H1 (cell line): ENCODE results near the gene SMTNL1. TPM values are rescaled to one million over a fixed set of nuclear protein-coding genes. Genes with fewer than 3 reads are reported as not detected.
A peak's percentile ranks its signal among the peaks of the same experiment; 100 is the strongest.

Source experiments
- ASH2L ChIP-seq: fragments of 200-600, 300-600 bp; sonication (generic); IDR thresholded peaks from one replicate; pipeline ENCODE4 v1.7.1; 2017; ENCODE audit warnings: low read length
- GTF2F1 ChIP-seq: IDR thresholded peaks from 2 replicates; pipeline ENCODE4 v1.6.1; 2012; ENCODE audit warnings: low read depth, low read length, improper control_type of control experiment, borderline replicate concordance
- HDAC6 ChIP-seq: IDR thresholded peaks from one replicate; pipeline ENCODE4 v1.7.1; 2012; ENCODE audit warnings: low read depth, mild to moderate bottlenecking, inconsistent platforms, low read length, moderate library complexity
- JUND ChIP-seq: IDR thresholded peaks from 2 replicates; pipeline ENCODE4 v1.6.1; 2011; ENCODE audit warnings: mild to moderate bottlenecking, improper control_type of control experiment, low read length
- KDM1A ChIP-seq: fragments of 200-600, 300-600 bp; sonication (generic); IDR thresholded peaks from 2 replicates; pipeline ENCODE4 v1.7.1; 2016; ENCODE audit warnings: mild to moderate bottlenecking, low read length, borderline replicate concordance
- POU5F1 ChIP-seq: IDR thresholded peaks from 2 replicates; pipeline ENCODE4 v1.6.1; 2011; ENCODE audit warnings: low read depth, mild to moderate bottlenecking, low read length, moderate library complexity
- SIN3A ChIP-seq, 2 experiments: IDR thresholded peaks in 1 of 2; conservative IDR thresholded peaks in 1 of 2; 2 replicates each; pipeline ENCODE4 v1.6.1; 2011 to 2012; ENCODE audit warnings: low read length in 2 of 2, improper control_type of control experiment in 1 of 2, low read depth in 1 of 2, mild to moderate bottlenecking in 1 of 2
- SUZ12 ChIP-seq: fragments of 200-600 bp; sonication (generic); IDR thresholded peaks from 2 replicates; pipeline ENCODE4 v1.6.1; 2012; ENCODE audit warnings: mild to moderate bottlenecking, inconsistent platforms, low read length, moderate library complexity, mixed read lengths
- ZNF274 ChIP-seq: IDR thresholded peaks from 2 replicates; pipeline ENCODE4 v1.7.0; 2012; ENCODE audit warnings: low read length, borderline replicate concordance; ENCODE audit errors: extremely low read depth
- polyA plus RNA-seq, 7 experiments: library from polyadenylated mRNA; depleted of rRNA in 3 of 7; stranded (reverse) in 5 of 7; unstranded in 2 of 7; fragments of >200 nt in 5 of 7; fragments of 200-250 nt in 2 of 7; gene quantifications; 1 replicate in 5 of 7; 2 replicates in 1 of 7; 4 replicates in 1 of 7; pipeline versions ENCODE4 v1.2.1 to v1.2.3, GENCODE V29; 2011 to 2013; ENCODE audit warnings: missing spikeins in 2 of 7, mixed read lengths in 2 of 7
- total RNA-seq: library from RNA; stranded (reverse); fragmentation: NEBNext Ultra II Directional; extraction: Animal tissue kit (Norgen Biotek cat#: 25700); gene quantifications from 2 replicates; pipeline ENCODE4 v1.2.1, GENCODE V29; 2021
- TF ChIP-seq, protein P1 (sequence below): fragments of 300-600 bp; sonication (generic); IDR thresholded peaks from 2 replicates; pipeline ENCODE4 v1.7.1; 2012; ENCODE audit warnings: low read length, moderate library complexity, mild to moderate bottlenecking, inconsistent platforms; ENCODE audit not compliant: insufficient replicate concordance

SMTNL1 gene
- total and polyA plus RNA-seq, 2 of the 8 experiments (the other 6 are each of a cell fraction or from before 2014, with no cell fraction given): 0.18 TPM; not detected in 1

DNA sequence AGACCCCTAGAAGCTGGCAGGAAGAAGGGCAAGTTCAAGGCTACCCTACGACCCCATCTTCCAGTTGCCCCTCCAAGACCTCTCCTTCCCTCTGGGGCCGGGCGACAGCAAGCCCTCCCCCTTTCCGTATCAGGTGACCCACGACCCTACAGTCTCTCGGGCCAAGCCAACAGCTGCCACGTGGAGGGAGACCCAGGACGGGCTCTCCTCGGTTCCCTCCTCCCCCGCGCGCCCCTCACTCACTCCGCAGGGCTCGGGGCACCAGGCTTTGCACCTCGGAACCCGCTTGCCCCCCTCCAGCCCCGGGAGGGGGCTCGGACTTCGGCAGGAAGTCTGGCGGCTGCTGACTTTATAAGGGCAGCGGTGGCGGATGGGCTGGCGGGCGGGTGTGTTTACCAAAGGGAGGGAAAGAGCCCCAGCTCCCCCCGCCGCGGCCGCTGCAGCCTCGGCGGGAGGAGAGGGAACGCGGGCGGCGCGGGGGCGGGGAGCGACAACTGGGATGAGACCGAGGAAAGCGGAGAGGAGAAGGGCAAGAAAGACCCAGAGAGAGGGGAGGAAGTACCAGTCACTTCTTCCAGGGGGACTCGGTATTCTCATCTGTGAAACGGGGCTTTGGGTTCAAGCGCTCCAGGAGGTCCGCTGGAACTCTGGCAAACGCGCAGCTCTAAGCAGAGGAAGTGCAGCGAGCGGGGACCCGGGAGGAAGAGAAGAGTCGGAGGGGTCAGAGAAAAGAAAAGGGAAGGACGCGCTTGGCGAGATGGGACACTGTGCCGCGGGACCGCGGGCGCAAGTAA is 22.7 kb upstream of the SMTNL1 start (continued):
- TF ChIP-seq, protein P1, sequence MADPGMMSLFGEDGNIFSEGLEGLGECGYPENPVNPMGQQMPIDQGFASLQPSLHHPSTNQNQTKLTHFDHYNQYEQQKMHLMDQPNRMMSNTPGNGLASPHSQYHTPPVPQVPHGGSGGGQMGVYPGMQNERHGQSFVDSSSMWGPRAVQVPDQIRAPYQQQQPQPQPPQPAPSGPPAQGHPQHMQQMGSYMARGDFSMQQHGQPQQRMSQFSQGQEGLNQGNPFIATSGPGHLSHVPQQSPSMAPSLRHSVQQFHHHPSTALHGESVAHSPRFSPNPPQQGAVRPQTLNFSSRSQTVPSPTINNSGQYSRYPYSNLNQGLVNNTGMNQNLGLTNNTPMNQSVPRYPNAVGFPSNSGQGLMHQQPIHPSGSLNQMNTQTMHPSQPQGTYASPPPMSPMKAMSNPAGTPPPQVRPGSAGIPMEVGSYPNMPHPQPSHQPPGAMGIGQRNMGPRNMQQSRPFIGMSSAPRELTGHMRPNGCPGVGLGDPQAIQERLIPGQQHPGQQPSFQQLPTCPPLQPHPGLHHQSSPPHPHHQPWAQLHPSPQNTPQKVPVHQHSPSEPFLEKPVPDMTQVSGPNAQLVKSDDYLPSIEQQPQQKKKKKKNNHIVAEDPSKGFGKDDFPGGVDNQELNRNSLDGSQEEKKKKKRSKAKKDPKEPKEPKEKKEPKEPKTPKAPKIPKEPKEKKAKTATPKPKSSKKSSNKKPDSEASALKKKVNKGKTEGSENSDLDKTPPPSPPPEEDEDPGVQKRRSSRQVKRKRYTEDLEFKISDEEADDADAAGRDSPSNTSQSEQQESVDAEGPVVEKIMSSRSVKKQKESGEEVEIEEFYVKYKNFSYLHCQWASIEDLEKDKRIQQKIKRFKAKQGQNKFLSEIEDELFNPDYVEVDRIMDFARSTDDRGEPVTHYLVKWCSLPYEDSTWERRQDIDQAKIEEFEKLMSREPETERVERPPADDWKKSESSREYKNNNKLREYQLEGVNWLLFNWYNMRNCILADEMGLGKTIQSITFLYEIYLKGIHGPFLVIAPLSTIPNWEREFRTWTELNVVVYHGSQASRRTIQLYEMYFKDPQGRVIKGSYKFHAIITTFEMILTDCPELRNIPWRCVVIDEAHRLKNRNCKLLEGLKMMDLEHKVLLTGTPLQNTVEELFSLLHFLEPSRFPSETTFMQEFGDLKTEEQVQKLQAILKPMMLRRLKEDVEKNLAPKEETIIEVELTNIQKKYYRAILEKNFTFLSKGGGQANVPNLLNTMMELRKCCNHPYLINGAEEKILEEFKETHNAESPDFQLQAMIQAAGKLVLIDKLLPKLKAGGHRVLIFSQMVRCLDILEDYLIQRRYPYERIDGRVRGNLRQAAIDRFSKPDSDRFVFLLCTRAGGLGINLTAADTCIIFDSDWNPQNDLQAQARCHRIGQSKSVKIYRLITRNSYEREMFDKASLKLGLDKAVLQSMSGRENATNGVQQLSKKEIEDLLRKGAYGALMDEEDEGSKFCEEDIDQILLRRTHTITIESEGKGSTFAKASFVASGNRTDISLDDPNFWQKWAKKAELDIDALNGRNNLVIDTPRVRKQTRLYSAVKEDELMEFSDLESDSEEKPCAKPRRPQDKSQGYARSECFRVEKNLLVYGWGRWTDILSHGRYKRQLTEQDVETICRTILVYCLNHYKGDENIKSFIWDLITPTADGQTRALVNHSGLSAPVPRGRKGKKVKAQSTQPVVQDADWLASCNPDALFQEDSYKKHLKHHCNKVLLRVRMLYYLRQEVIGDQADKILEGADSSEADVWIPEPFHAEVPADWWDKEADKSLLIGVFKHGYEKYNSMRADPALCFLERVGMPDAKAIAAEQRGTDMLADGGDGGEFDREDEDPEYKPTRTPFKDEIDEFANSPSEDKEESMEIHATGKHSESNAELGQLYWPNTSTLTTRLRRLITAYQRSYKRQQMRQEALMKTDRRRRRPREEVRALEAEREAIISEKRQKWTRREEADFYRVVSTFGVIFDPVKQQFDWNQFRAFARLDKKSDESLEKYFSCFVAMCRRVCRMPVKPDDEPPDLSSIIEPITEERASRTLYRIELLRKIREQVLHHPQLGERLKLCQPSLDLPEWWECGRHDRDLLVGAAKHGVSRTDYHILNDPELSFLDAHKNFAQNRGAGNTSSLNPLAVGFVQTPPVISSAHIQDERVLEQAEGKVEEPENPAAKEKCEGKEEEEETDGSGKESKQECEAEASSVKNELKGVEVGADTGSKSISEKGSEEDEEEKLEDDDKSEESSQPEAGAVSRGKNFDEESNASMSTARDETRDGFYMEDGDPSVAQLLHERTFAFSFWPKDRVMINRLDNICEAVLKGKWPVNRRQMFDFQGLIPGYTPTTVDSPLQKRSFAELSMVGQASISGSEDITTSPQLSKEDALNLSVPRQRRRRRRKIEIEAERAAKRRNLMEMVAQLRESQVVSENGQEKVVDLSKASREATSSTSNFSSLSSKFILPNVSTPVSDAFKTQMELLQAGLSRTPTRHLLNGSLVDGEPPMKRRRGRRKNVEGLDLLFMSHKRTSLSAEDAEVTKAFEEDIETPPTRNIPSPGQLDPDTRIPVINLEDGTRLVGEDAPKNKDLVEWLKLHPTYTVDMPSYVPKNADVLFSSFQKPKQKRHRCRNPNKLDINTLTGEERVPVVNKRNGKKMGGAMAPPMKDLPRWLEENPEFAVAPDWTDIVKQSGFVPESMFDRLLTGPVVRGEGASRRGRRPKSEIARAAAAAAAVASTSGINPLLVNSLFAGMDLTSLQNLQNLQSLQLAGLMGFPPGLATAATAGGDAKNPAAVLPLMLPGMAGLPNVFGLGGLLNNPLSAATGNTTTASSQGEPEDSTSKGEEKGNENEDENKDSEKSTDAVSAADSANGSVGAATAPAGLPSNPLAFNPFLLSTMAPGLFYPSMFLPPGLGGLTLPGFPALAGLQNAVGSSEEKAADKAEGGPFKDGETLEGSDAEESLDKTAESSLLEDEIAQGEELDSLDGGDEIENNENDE: no peak
- TF ChIP-seq GTF2F1: no peak
- no peak; the same call in 1 of the 2 replicates for TF ChIP-seq SUZ12
- TF ChIP-seq SIN3A (conservative IDR thresholded peaks at IDR 0.05 in 1 of 2, IDR thresholded peaks at IDR 0.05 in 1 of 2; ENCODE audit: low read depth in 1 of 2, low read length in 2 of 2): no peak; a peak in 1 of 4 replicates
- no peak for TF ChIP-seq JUND
- peak; percentile 54 for TF ChIP-seq ASH2L
- TF ChIP-seq KDM1A: peak; percentile 97
- no peak for TF ChIP-seq POU5F1
- no peak for TF ChIP-seq ZNF274
- TF ChIP-seq HDAC6: no peak
